T follicular helper cell (primary cell): Measurements from ENCODE around the gene STAG1.
"Not testable (repeated sequence)": the region's sequence is repeated elsewhere in the genome, so short reads cannot be mapped to it uniquely, and the experiment has no call there.

ENCODE experiments used
- DNase-seq: peaks from one replicate; pipeline ENCODE4 v3.0.0-alpha.2; 2020; ENCODE audit warnings: low read depth

The STAG1 gene

DNA sequence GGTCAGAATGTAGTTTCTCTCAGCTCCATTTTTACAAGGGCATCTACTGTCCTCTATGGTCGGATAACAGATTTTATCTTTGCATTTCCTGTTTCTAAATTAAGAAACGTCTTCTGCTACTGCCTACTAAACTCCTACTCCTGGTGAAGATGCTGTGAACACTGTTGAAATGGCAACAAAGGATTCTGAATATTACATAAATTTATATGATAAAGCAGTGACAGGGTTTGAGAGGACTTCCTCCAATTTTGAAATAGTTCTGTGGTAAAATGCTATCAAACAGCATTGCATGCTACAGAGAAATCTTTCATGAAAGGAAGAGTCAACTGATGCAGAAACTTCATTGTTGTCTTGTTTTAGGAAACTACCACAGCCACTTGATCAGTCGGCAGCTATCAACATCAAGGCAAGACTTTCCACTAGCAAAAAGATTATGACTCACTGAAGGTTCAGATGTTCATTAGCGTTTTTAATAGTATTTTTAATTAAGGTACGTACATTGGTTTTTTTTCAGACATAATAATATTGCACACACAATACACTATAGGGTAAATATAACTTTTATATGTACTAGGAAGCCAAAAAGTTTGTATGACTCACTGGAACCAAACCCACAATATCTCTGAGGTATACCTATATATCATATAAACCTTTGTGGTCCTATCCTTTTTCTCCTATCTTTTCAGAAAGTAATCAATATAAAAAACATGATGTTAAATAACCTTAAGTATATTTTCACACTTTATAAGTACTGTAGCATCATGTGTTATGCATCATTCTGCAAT, 156.1 kb downstream of the STAG1 start:
- DNase-seq: no peak

DNA sequence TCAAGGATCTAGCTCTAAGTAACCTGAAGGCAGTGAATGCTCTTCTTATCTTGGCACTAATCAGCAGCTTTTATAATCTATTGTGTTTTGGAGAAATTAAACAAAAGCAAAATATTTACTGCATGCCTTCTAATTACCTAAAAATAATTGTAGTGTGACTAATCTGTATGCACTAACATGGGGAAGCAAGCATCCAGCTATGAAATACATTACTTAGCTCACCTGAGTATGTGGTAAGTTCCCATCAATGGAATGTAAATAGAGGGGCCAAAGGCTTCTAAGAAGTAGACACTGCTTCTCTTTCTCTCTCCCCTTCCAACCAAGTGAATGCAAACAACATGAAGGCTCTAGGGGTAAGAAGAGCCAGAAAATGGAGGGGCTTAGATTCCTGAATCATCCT, 165.6 kb downstream of the STAG1 start:
- DNase-seq: no peak

DNA sequence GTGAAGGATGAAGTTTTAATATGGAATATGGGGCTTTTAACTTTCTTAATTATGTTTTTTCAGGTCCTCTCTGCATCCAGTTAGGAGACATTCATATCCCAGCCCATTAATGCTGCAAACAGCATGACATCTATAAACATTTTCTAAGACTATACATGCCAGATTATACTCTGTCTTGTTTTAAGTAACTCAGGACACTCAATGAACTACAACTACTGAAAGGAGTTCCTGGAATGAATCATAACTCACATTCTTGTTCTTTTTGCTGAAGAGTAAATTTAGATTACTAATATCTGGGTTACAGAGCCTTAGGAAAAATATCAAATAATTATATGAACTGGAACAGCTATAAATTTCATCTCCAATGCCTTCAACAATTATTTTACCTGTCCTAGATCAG, 167.4 kb downstream of the STAG1 start:
- DNase-seq: no peak

DNA sequence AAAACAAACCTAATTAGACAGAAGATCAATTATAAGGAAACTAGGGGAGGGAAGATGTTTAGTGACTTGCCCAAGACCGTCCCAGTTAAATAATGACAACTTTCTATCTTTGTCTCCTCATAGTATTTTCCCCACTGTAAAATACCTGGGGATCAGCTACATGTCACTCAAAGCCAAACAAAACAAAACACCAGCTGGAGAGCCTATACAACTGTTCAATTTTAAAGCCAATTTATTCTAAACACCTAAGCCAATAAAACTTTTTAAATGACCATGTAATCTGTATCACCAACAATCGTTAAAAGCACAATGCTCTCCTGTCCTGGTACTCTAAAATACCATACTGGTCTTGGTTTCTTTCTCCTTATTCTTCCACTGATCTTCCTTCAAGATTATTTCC, 168.4 kb downstream of the STAG1 start:
- no peak for DNase-seq

DNA sequence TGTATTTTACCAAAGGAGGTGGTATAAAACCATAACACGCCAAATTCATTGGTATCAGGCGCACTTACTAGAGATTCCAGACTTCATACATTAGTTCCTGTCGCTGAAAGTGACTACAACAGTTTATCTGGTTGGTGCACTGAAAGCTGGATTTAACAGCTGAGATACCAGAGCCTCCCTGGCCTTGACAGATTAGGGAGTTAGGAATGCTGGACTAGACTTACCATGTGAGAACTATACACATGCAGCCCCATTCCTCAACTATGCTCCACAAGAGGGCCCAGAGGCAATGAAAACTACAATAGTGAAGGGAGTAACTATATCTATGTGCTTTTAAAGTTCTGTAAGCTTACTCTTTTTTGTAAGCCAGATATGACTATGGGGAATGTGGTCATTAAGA, 174.4 kb downstream of the STAG1 start:
- DNase-seq: no peak

DNA sequence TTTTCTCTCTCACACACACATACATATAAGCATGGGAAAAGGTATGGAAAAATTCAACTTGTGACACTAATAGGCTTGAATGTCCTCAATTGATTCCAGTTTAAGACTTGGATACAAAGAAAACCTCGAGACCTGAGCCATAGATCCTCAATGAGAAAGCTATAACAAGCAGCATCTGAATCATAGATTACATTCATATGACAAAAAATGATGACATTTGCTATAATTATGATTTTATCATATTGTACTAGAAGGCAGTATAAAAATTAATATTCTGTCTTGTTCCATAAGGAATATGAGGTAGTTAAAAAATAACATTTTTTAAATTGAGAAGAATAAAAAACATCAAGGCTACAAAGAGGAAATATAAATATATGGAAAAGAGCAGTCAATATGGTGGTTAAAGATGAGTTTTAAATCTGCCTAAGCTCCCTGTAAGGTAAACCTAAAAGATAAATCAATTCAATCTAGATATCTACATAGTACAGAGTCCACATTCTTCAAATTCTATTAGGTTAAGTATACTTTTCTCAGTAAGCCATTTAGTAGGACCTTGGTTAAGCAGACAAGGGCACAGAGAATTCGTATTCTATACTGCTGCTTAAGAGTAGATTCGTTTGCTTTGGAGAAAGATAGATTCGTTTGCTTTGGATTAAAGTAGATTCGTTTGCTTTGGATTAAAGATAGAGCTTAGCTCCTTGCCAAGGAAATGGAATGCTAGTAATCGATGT, 175.7 kb downstream of the STAG1 start:
- DNase-seq: no peak

DNA sequence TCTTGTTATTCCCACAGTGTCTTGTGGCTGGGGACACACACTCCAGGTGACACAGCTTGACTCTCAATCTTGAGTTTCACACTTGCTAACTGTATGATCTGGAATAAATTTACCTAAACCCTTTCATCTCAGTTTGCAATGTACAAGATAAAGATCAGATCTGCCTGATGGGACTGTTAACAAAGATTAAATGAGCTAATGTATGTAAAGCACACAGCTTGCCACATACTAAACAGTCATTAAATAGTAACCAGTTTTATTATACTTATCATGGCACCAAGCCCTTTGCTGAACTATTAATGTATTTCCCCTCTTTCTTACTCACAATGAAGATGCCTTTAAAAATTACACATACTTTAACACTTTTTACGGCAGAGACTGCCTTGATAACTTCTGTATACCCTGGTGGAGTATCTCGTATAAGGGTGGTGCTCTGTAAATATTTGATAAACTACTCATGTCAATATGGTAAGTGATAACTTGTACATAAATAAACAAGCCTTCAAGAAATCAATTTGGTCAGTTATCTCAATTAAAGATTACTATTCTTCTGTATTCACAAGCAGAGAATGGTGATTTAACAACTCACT, 184.5 kb downstream of the STAG1 start:
- no peak for DNase-seq

DNA sequence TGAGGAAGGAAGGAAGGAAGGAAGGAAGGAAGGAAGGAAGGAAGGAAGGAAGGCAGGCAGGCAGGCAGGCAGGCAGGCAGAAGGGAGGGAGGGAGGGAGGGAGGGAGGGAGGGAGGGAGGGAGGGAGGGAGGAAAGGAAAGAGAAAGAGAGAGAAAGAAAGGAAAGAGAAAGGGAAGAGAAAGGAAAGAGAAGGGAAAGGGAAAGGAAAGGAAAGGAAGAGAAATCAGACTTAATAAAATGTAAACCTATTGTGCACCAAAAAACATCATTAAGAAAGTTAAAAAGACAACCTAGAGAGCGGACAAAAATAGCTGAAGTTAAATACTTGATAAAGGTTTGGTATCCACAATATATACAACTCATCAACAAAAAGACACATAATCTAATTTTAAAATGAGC, 187.2 kb downstream of the STAG1 start:
- not testable (repeated sequence) for DNase-seq

DNA sequence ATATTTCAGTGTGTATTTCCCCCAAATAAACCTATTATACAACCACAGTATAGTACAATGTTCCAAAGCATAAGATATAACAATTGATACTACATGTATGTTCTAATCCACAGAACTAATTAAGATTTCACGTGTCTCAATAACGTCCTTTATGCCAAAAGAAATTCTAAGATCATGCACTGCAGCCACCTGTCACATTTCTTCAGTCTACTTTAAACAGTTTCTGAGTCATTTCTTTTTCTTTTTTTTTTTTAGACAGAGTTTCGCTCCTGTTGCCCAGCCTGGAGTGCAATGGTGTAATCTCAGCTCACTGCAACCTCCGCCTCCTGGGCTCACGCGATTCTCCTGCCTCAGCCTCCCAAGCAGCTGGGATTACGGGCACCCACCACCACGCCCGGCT, 190.2 kb downstream of the STAG1 start:
- no peak for DNase-seq

DNA sequence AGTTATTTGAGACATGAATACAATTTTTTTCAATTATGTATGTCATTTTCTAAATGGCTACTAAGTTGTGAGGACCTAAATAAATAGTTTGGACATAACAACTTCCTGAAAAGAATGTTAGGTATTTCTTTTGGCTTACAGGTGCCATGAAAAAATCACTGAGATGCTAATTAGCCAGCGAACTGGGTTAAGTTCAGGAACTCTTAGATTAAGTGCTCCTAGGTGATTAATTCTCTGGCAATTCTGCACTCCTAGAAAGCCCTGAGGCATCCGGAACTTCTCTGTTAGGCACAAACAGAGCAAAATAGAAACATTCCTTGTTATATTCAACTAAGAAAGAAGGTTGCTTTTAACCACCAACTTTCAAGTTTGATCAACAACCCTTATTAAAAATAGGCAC, 192.3 kb downstream of the STAG1 start:
- DNase-seq: no peak

DNA sequence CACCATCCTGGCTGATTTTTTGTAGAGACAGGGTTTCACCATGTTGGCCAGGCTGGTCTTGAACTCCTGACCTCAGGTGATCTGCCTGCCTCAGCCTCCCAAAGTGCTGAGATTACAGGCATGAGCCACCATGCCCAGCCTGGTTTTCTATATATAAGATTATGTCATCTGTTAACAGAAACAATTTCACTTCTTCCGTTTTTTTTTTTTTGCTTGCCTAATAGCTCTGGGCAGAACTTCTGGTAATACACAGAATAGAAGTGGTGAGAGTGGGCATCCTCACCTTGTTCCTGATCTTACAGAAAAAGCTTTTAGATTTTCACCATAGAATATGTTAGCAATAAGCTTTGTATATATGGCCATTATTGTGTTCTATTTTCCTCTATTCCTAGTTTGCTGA, 202.7 kb downstream of the STAG1 start:
- not testable (repeated sequence) for DNase-seq

DNA sequence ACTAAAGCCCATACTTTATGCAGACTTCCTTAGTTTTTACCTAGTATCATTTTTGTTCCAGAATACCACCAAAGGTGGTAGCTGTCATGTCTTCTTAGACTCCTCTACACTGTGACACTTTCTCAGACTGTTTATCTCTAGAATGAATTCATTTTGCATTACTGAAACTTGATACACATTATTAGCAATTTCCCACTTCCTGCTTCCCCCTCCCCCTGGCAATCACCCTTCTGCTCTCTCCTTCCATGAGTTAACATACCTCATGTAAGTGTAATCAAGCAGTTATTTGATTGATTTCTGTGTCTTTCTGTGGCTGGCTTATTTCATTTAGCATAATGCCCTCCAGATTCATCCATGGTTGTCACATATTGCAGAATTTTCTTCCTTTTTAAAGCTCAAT, 204.9 kb downstream of the STAG1 start:
- no peak for DNase-seq

DNA sequence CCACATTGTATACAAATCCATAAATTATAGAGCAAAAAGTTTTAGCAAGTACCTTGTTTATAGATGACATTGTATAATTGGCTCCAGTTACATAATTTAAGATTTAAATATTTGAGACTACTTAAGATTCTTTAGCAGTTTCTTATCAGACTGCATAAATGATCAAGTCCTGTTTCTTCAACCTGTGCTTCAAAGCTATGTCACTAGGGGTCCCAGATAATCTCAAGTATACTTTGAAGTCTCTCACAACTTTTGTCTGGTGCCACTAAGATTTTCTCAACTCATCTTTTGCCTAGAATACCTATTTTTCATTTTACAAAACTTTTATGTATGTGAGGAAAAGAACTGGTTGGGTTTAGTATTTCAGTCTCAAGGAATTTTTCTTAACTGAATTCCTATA, 205.5 kb downstream of the STAG1 start:
- no peak for DNase-seq

DNA sequence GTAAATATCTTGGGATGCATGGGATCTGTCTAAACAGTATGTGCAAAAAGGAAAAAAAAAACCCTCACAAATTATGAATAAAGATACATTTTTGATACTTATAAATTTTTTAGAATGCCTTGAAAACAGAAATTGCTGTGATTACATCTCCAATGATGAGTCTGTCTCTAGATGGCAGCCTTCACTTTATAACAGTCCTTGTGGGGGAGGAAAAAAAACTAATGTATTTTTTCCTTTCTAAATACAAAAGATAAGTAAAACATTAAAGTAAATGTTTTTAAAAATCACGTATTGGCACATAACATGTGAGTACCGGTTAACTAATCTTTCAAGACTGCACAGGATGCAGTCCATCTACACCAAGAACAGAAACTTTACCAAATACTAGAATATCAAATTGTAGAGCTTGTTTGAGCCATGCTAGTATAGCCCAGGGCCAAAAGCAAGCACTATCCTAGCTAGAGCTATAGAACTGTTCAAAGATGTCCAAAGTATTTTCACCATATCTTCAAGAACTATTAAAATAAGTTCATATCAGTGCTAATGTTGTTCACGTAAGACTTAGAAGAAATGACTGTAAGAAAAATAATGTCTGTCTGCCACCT, 206.4 kb downstream of the STAG1 start:
- no peak for DNase-seq

DNA sequence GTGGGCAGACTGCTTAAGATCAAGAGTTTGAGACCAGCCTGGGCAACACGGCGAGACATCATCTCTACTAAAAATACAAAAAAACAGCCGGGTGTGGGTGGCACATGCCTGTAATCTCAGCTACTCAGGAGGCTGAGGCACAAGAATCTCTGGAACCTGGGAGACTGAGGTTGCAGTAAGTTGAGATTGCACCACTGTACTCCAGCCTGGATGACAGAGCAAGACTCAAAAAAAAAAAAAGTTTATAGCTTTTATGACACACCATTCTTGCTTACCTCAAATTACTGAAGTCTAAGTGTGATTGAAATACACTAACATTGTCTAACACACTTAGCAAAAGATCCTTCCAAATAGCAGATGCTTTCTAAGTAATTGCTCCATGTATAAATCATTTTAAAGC, 207.6 kb downstream of the STAG1 start:
- DNase-seq: no peak

DNA sequence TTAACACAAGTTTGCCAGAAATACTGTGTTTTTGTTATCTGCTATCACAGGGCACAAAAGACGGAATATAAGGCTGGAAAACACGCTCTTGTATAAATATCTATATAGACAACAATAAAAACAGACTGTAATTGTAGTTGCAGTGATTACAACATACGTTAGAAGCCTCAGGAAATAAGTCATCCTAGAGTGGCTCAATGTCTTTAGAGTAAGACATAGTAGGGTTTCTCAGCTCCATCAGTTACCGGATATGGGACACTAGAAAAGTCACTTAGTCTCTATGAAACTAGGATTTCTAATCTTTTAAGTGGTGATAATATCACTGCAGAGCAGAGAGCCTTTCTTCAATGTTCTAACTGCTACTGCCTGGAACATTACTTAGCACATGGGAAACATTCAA, 208.8 kb downstream of the STAG1 start:
- no peak for DNase-seq

DNA sequence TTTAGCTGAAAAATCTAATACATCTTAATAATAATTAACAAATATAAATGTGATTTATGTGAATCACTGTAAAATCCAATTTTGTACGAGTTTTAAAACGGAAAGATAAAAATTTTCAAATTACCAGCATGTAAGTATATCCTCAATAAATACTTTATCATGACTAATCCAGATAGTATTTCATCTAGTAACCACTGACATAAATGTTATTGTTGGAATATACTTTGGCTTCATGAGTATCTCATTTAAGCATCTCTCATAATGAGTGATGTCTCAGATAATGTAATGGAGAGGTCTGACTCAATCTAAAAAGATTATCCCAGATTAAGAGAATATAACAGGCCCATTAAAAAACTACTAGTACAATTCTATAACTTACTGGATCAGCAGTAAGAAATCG, 216.3 kb downstream of the STAG1 start:
- DNase-seq: no peak

DNA sequence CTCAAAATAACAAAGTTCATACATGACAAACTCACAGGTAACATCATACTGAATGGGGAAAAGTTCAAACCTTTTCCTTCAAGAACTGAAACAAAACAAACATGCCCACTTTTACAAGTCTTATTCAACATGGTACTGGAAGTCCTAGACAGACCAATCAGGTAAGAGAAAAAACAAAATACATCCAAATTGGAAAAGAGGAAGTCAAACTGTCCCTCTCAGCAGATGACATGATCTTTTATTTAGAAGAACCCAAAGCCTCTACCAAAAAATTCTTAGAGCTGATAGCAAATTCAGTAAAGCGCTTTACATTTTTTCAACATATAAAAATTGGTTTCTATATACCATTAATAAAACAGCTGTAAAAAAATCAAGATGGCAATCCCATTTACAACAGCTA, 219.4 kb downstream of the STAG1 start:
- DNase-seq: no peak

DNA sequence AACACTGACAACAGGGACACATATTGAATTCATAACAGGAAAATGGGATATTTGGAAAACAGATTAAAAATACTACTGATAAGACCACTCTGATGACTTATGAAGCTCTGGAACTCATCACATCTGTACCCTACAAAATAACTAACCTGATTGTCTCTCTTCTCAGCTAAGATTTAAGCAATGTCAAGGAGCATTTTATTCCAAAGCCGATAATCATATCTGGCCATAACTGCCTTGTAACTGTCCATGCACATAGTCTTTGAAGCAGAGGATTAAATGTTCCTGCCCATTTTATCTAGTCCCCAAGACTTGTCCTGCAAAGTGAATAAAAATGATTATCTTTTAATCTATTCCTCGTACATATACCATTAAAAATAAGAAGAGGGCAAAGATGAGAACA, 234.1 kb downstream of the STAG1 start:
- no peak for DNase-seq

DNA sequence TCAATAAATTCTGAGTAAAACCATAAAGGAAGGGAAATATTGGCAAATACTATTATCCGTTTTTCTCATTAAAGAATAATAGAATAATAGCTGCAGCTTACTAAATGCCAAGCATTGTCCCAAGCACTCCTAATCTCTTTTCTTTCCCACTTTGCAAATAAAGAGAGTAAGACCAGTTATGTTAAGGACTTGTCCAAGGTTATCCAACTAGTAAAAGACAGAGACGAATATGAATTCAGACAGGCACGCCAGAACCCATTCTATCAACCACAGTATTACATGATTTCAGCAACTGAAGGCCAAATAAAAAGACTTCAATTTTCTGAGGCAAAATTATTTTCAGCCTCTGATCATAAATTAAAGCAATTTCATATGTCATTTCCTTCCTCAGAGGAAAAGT, 235.5 kb downstream of the STAG1 start:
- DNase-seq: no peak

DNA sequence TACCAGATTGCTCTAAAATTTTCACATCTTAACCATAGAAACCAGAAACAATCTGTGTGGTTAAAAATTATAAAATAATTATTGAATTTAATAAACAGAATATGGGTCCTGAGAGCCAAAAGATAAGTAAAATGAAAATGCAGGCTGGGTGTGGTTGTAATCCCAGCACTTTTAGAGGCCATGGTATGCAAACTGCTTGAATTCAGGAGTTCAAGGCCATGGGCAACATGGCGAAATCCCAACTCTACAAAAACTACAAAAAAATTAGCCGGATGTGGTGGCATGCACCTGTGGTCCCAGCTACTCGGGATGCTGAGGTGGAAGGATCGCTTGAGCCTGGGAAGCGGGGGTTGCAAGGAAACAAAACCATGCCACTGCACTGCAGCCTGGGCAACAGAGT, 236.1 kb downstream of the STAG1 start:
- DNase-seq: no peak

DNA sequence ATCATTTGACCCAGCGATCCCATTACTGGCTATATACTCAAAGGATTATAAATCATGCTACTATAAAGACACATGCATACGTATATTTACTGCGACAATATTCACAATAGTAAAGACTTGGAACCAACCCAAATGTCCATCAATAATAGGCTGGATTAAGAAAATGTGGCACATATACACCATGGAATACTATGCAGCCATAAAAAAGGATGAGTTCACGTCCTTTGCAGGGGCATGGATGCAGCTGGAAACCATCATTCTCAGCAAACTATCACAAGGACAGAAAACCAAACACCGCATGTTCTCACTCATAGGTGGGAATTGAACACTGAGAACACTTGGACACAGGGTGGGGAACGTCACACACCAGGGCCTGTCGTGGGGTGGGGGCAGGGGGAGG, 237.6 kb downstream of the STAG1 start:
- not testable (repeated sequence) for DNase-seq

DNA sequence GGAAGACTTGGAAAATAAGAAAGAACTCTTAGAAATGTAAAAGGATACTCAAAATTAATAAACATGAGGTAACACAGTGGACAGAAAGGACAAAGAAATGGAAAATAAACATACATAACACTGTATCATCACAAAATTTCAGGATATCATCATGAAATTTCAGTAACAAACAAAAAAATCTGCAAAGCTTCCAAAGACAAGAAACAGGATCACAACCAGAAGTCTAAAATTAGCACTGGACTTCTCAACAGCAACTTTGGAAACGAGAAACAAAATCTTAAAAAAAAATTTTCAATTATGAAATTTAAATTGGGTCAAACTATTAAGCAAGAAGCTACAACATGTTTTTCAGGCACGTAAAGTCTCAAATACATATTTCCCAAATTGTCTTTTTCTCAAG, 238.8 kb downstream of the STAG1 start:
- no peak for DNase-seq
